Suprapubic skin (tissue), 3 donors: ENCODE data around the gene PCNX2.

Source experiments
- POLR2A ChIP-seq, 2 donors: fragments of 450-650 bp; IDR thresholded peaks; one replicate each; pipeline ENCODE4 v1.6.1; 2017; ENCODE audit warnings: antibody characterized with exemption in 2 of 2, mild to moderate bottlenecking in 2 of 2, moderate library complexity in 2 of 2
- TF ChIP-seq, protein P1 (sequence below), 2 donors: fragments of 200-600 bp in 1 of 2; fragments of 450-650 bp in 1 of 2; sonication (generic) in 1 of 2; IDR thresholded peaks; one replicate each; pipeline ENCODE4 v1.5.1; 2016 to 2019; ENCODE audit warnings: antibody characterized with exemption in 2 of 2, mild to moderate bottlenecking in 1 of 2, moderate library complexity in 1 of 2

DNA sequence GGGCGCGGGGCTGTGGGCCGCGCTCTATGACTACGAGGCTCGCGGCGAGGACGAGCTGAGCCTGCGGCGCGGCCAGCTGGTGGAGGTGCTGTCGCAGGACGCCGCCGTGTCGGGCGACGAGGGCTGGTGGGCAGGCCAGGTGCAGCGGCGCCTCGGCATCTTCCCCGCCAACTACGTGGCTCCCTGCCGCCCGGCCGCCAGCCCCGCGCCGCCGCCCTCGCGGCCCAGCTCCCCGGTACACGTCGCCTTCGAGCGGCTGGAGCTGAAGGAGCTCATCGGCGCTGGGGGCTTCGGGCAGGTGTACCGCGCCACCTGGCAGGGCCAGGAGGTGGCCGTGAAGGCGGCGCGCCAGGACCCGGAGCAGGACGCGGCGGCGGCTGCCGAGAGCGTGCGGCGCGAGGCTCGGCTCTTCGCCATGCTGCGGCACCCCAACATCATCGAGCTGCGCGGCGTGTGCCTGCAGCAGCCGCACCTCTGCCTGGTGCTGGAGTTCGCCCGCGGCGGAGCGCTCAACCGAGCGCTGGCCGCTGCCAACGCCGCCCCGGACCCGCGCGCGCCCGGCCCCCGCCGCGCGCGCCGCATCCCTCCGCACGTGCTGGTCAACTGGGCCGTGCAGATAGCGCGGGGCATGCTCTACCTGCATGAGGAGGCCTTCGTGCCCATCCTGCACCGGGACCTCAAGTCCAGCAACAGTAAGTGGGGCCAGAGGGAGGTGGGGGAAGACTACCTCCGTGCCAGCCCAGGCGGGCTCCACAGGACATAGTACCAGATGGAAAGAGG lies 32.8 kb upstream of the PCNX2 start:
- TF ChIP-seq, protein P1, sequence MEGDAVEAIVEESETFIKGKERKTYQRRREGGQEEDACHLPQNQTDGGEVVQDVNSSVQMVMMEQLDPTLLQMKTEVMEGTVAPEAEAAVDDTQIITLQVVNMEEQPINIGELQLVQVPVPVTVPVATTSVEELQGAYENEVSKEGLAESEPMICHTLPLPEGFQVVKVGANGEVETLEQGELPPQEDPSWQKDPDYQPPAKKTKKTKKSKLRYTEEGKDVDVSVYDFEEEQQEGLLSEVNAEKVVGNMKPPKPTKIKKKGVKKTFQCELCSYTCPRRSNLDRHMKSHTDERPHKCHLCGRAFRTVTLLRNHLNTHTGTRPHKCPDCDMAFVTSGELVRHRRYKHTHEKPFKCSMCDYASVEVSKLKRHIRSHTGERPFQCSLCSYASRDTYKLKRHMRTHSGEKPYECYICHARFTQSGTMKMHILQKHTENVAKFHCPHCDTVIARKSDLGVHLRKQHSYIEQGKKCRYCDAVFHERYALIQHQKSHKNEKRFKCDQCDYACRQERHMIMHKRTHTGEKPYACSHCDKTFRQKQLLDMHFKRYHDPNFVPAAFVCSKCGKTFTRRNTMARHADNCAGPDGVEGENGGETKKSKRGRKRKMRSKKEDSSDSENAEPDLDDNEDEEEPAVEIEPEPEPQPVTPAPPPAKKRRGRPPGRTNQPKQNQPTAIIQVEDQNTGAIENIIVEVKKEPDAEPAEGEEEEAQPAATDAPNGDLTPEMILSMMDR (IDR thresholded peaks at IDR 0.05) = no peak
- no peak for TF ChIP-seq POLR2A (IDR thresholded peaks at IDR 0.05)
